IMR-90 (cell line): ENCODE results near the gene CDH13.

Source experiments
- BHLHE40 ChIP-seq: fragments of 150-350 bp; IDR thresholded peaks from 2 replicates; pipeline ENCODE4 v1.6.1; 2016; ENCODE audit warnings: mild to moderate bottlenecking, low read depth, low read length
- CTCF ChIP-seq: conservative IDR thresholded peaks from 2 replicates; pipeline ENCODE4 v1.5.1; 2012; ENCODE audit warnings: mild to moderate bottlenecking, low read depth, low read length, improper control_type of control experiment
- FOS ChIP-seq: fragments of 150-350 bp; IDR thresholded peaks from 2 replicates; pipeline ENCODE4 v1.6.1; 2016; ENCODE audit warnings: low read depth, low read length
- MAZ ChIP-seq: IDR thresholded peaks from 2 replicates; pipeline ENCODE4 v1.6.1; 2012; ENCODE audit warnings: low read depth, mild to moderate bottlenecking, low read length, improper control_type of control experiment, moderate library complexity, borderline replicate concordance
- MXI1 ChIP-seq: IDR thresholded peaks from 2 replicates; pipeline ENCODE4 v1.6.1; 2012; ENCODE audit warnings: low read depth, mild to moderate bottlenecking, low read length, moderate library complexity, borderline replicate concordance
- POLR2A ChIP-seq: IDR thresholded peaks from 2 replicates; pipeline ENCODE4 v1.6.1; 2012; ENCODE audit warnings: mild to moderate bottlenecking, low read depth, low read length
- RAD21 ChIP-seq: IDR thresholded peaks from 2 replicates; pipeline ENCODE4 v1.6.1; 2012; ENCODE audit warnings: low read length, improper control_type of control experiment
- RCOR1 ChIP-seq: IDR thresholded peaks from 2 replicates; pipeline ENCODE4 v1.6.1; 2012; ENCODE audit warnings: mild to moderate bottlenecking, low read length, improper control_type of control experiment; ENCODE audit not compliant: insufficient replicate concordance
- TF ChIP-seq, protein P1 (sequence below): fragments of 150-350 bp; IDR thresholded peaks from 2 replicates; pipeline ENCODE4 v1.6.1; 2017; ENCODE audit warnings: mild to moderate bottlenecking, antibody characterized with exemption, low read length, low read depth

GRCh38 chr16:82728901-82729300 is 102.1 kb downstream of the CDH13 start:
- TF ChIP-seq CTCF (no peak), FOS (no peak), BHLHE40 (no peak), MXI1 (no peak), MAZ (no peak), RCOR1 (no peak), POLR2A (no peak), RAD21 (no peak)
- TF ChIP-seq, protein P1, sequence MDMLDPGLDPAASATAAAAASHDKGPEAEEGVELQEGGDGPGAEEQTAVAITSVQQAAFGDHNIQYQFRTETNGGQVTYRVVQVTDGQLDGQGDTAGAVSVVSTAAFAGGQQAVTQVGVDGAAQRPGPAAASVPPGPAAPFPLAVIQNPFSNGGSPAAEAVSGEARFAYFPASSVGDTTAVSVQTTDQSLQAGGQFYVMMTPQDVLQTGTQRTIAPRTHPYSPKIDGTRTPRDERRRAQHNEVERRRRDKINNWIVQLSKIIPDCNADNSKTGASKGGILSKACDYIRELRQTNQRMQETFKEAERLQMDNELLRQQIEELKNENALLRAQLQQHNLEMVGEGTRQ: no peak
